HEK293 (cell line): Measurements from ENCODE around the gene C17orf113.

Source experiments
- CTCF ChIA-PET: fragments of 350-600 bp; formaldehyde crosslinking; extraction: SDS; loops from one replicate; lab custom pipeline; 2021; ENCODE audit warnings: antibody characterized with exemption; lab: Yijun Ruan, JAX
- POLR2A ChIA-PET: fragments of 300-600 bp; formaldehyde crosslinking; extraction: SDS; loops from one replicate; lab custom pipeline; 2020; ENCODE audit warnings: antibody characterized with exemption, inconsistent platforms; lab: Yijun Ruan, JAX
- H3K27ac ChIP-seq: fragments of 200-500 bp; sonication (Bioruptor generic); 2 replicates; pipeline ENCODE4 v1.5.1; 2014; ENCODE audit warnings: low read depth, low read length, control low read depth, inconsistent platforms; ENCODE audit errors: extremely low read depth
- H3K36me3 ChIP-seq, 2 experiments: fragments of 200-500 bp in 1 of 2; sonication (Bioruptor generic) in 1 of 2; 1 replicate in 1 of 2; 2 replicates in 1 of 2; pipeline ENCODE4 v1.5.1; 2014 to 2017; ENCODE audit warnings: inconsistent platforms in 2 of 2, low read length in 2 of 2; ENCODE audit not compliant: control insufficient read depth in 2 of 2, insufficient read depth in 1 of 2
- H3K4me1 ChIP-seq: fragments of 200-500 bp; sonication (Bioruptor generic); 2 replicates; pipeline ENCODE4 v1.5.1; 2014; ENCODE audit warnings: mild to moderate bottlenecking, low read length, inconsistent platforms; ENCODE audit not compliant: control insufficient read depth, insufficient read depth
- H3K4me3 ChIP-seq: 2 replicates; pipeline ENCODE4 v1.5.1; 2011; ENCODE audit warnings: low read depth, mild to moderate bottlenecking, control low read depth, low read length, moderate library complexity
- H3K9me3 ChIP-seq: fragments of 200-500 bp; sonication (Bioruptor generic); 2 replicates; pipeline ENCODE4 v1.5.1; 2014; ENCODE audit warnings: low read depth, low read length, inconsistent platforms; ENCODE audit not compliant: control insufficient read depth, insufficient read depth
- GLIS1 ChIP-seq: fragments of 450-650 bp; formaldehyde crosslinking; IDR thresholded peaks from 2 replicates; pipeline ENCODE4 v1.5.1; 2016; ENCODE audit warnings: missing biosample characterization, missing genetic modification characterization
- KLF16 ChIP-seq: fragments of 450-650 bp; formaldehyde crosslinking; IDR thresholded peaks from 2 replicates; pipeline ENCODE4 v1.5.1; 2017; ENCODE audit warnings: missing biosample characterization, missing genetic modification characterization
- SP2 ChIP-seq: fragments of 450-650 bp; formaldehyde crosslinking; IDR thresholded peaks from 2 replicates; pipeline ENCODE4 v1.5.1; 2016; ENCODE audit warnings: missing biosample characterization, missing genetic modification characterization
- SP3 ChIP-seq: fragments of 450-650 bp; formaldehyde crosslinking; IDR thresholded peaks from 2 replicates; pipeline ENCODE4 v1.5.1; 2016; ENCODE audit warnings: missing biosample characterization, missing genetic modification characterization
- ZNF174 ChIP-seq: fragments of 450-650 bp; formaldehyde crosslinking; IDR thresholded peaks from 2 replicates; pipeline ENCODE4 v1.5.0; 2017; ENCODE audit warnings: missing biosample characterization, mild to moderate bottlenecking, missing genetic modification characterization
- ZNF221 ChIP-seq: fragments of 450-650 bp; formaldehyde crosslinking; IDR thresholded peaks from 2 replicates; pipeline ENCODE4 v1.5.1; 2017; ENCODE audit warnings: missing biosample characterization, missing genetic modification characterization, borderline replicate concordance
- ZNF23 ChIP-seq: fragments of 450-650 bp; formaldehyde crosslinking; IDR thresholded peaks from 2 replicates; pipeline ENCODE4 v1.5.1; 2016; ENCODE audit warnings: missing biosample characterization, missing genetic modification characterization, borderline replicate concordance
- ZNF24 ChIP-seq: fragments of 450-650 bp; formaldehyde crosslinking; IDR thresholded peaks from 2 replicates; pipeline ENCODE4 v1.5.1; 2016; ENCODE audit warnings: missing biosample characterization, missing genetic modification characterization
- ZNF248 ChIP-seq: fragments of 450-650 bp; formaldehyde crosslinking; IDR thresholded peaks from 2 replicates; pipeline ENCODE4 v1.5.1; 2017; ENCODE audit warnings: missing biosample characterization, missing genetic modification characterization
- ZNF274 ChIP-seq, 2 experiments: fragments of 200-500 bp in 1 of 2; fragments of 450-650 bp in 1 of 2; sonication (Bioruptor generic) in 1 of 2; formaldehyde crosslinking in 1 of 2; IDR thresholded peaks; 2 replicates each; pipeline versions ENCODE4 v1.5.1 to v1.6.1; 2014 to 2016; ENCODE audit warnings: borderline replicate concordance in 1 of 2, inconsistent platforms in 1 of 2, low read length in 1 of 2, missing biosample characterization in 1 of 2, missing genetic modification characterization in 1 of 2
- ZNF324 ChIP-seq: fragments of 450-650 bp; formaldehyde crosslinking; IDR thresholded peaks from 2 replicates; pipeline ENCODE4 v1.5.1; 2016; ENCODE audit warnings: missing biosample characterization, missing genetic modification characterization
- ZNF391 ChIP-seq: fragments of 450-650 bp; formaldehyde crosslinking; IDR thresholded peaks from 2 replicates; pipeline ENCODE4 v1.5.1; 2016; ENCODE audit warnings: low read depth, missing biosample characterization, missing genetic modification characterization, borderline replicate concordance
- ZNF398 ChIP-seq: fragments of 450-650 bp; formaldehyde crosslinking; IDR thresholded peaks from 2 replicates; pipeline ENCODE4 v1.5.1; 2017; ENCODE audit warnings: missing biosample characterization, missing genetic modification characterization
- ZNF426 ChIP-seq: fragments of 450-650 bp; formaldehyde crosslinking; IDR thresholded peaks from 2 replicates; pipeline ENCODE4 v1.5.1; 2017; ENCODE audit warnings: missing biosample characterization, missing genetic modification characterization, mild to moderate bottlenecking, inconsistent platforms, moderate library complexity
- ZNF449 ChIP-seq: fragments of 450-650 bp; formaldehyde crosslinking; IDR thresholded peaks from 2 replicates; pipeline ENCODE4 v1.5.1; 2017; ENCODE audit warnings: missing biosample characterization, mild to moderate bottlenecking, missing genetic modification characterization, moderate library complexity
- ZNF561 ChIP-seq: fragments of 450-650 bp; IDR thresholded peaks from 2 replicates; pipeline ENCODE4 v1.5.1; 2018; ENCODE audit warnings: missing biosample characterization, missing genetic modification characterization, borderline replicate concordance
- ZNF585B ChIP-seq: fragments of 450-650 bp; formaldehyde crosslinking; IDR thresholded peaks from 2 replicates; pipeline ENCODE4 v1.5.1; 2016; ENCODE audit warnings: missing biosample characterization, missing genetic modification characterization
- ZNF624 ChIP-seq: fragments of 450-650 bp; formaldehyde crosslinking; IDR thresholded peaks from 2 replicates; pipeline ENCODE4 v1.5.1; 2017; ENCODE audit warnings: missing biosample characterization, missing genetic modification characterization
- ZNF658 ChIP-seq: fragments of 450-650 bp; formaldehyde crosslinking; IDR thresholded peaks from 2 replicates; pipeline ENCODE4; 2016; ENCODE audit warnings: missing biosample characterization, missing genetic modification characterization
- ZXDB ChIP-seq: fragments of 450-650 bp; formaldehyde crosslinking; IDR thresholded peaks from 2 replicates; pipeline ENCODE4 v1.5.1; 2016; ENCODE audit warnings: missing biosample characterization, missing genetic modification characterization
- TF ChIP-seq, protein P1 (sequence below): fragments of 450-650 bp; formaldehyde crosslinking; IDR thresholded peaks from 2 replicates; pipeline ENCODE4 v1.5.1; 2016; ENCODE audit warnings: missing biosample characterization, missing genetic modification characterization, borderline replicate concordance
- TF ChIP-seq, protein P2 (sequence below): fragments of 450-650 bp; formaldehyde crosslinking; IDR thresholded peaks from 2 replicates; pipeline ENCODE4 v1.5.1; 2017; ENCODE audit warnings: missing biosample characterization, missing genetic modification characterization

Gene C17orf113

DNA sequence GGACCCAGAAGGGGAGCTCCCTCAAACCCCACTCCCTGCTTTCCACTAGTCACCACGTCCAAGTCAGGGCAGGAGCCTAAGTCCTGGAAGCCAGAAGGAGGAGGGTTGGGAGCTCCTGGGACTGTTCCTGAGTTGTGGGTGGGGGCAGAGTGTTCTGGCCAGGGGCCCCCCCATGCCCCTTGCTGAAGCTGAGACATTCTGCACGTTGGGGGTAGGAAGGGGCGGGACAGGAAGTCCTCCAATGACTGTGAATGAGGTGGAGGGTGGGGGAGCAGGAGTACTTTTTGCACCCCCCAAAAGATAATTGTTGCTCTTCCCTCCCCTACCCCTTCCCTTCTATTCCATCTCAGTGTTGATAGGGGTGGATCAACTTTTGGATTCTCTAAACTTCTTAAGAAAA, 21.4 kb upstream of the C17orf113 start (continued):
- TF ChIP-seq, protein P1, sequence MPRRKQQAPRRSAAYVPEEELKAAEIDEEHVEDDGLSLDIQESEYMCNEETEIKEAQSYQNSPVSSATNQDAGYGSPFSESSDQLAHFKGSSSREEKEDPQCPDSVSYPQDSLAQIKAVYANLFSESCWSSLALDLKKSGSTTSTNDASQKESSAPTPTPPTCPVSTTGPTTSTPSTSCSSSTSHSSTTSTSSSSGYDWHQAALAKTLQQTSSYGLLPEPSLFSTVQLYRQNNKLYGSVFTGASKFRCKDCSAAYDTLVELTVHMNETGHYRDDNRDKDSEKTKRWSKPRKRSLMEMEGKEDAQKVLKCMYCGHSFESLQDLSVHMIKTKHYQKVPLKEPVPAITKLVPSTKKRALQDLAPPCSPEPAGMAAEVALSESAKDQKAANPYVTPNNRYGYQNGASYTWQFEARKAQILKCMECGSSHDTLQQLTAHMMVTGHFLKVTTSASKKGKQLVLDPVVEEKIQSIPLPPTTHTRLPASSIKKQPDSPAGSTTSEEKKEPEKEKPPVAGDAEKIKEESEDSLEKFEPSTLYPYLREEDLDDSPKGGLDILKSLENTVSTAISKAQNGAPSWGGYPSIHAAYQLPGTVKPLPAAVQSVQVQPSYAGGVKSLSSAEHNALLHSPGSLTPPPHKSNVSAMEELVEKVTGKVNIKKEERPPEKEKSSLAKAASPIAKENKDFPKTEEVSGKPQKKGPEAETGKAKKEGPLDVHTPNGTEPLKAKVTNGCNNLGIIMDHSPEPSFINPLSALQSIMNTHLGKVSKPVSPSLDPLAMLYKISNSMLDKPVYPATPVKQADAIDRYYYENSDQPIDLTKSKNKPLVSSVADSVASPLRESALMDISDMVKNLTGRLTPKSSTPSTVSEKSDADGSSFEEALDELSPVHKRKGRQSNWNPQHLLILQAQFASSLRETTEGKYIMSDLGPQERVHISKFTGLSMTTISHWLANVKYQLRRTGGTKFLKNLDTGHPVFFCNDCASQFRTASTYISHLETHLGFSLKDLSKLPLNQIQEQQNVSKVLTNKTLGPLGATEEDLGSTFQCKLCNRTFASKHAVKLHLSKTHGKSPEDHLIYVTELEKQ (tag by site-specific recombination) = no peak
- TF ChIP-seq ZNF658 (no peak), ZNF23 (tag by site-specific recombination) (no peak), ZNF391 (tag by site-specific recombination) (no peak), ZNF624 (tag by site-specific recombination) (no peak), ZNF449 (no peak)

DNA sequence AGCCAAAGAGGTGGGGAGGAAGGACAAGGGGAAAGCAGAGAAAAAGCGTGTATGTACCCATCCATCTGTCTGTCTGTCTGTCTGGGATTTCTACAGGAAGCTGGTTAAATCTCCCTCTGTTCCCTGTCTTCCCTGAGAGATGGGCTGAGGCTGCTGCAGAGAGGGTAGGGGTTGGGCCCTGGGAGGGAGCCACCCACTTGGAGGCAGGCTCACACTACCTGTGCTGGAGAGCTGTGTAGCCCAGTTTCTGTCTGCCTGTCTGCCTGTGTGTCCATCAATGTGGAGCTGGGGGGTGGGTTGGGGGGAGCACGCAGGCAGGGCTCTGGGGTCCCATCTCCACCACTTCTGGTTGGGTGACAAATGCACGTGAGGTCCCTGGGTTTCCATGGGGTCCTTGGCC, 18.6 kb upstream of the C17orf113 start:
- no peaks in the 10 kb centered on the region for H3K9me3 ChIP-seq
- TF ChIP-seq KLF16 (tag by site-specific recombination) (no peak), ZXDB (tag by site-specific recombination) (no peak), SP2 (tag by site-specific recombination) (peak; percentile 13; the same call in 1 of the 2 replicates), GLIS1 (peak; percentile 54), ZNF398 (no peak), ZNF221 (no peak), ZNF561 (tag by site-specific recombination) (no peak), ZNF324 (tag by site-specific recombination) (no peak), ZNF426 (tag by site-specific recombination) (no peak), ZNF248 (no peak), SP3 (tag by site-specific recombination) (no peak), ZNF174 (tag by site-specific recombination) (no peak), ZNF585B (tag by site-specific recombination) (no peak), ZNF24 (tag by site-specific recombination) (no peak), ZNF274 (IDR thresholded peaks at IDR 0.05; ENCODE audit: low read length) (no peak), ZNF274 (tag by site-specific recombination; IDR thresholded peaks at IDR 0.05; ENCODE audit: borderline replicate concordance) (no peak)
- TF ChIP-seq, protein P2, sequence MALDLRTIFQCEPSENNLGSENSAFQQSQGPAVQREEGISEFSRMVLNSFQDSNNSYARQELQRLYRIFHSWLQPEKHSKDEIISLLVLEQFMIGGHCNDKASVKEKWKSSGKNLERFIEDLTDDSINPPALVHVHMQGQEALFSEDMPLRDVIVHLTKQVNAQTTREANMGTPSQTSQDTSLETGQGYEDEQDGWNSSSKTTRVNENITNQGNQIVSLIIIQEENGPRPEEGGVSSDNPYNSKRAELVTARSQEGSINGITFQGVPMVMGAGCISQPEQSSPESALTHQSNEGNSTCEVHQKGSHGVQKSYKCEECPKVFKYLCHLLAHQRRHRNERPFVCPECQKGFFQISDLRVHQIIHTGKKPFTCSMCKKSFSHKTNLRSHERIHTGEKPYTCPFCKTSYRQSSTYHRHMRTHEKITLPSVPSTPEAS (tag by site-specific recombination) = no peak
- TF ChIP-seq, all 188 proteins: peak for 2
- CTCF ChIA-PET = interaction anchor here (0.5 to 5.3 kb wide), 12 partner anchors 11 to 1914 kb away, joined by 3 to 132 read pairs (median 8); partner anchors contain the start of genes KAT2A, PSMC3IP and ZNF385C
- Histone ChIP-seq H3K4me3 (no peak overlapping the region), H3K4me1 (no peaks in the 10 kb centered on the region), H3K27ac (no peak overlapping the region), H3K36me3 (no peaks in the 10 kb centered on the region)
- POLR2A ChIA-PET = interaction anchor here (0.6 kb wide), 1 partner anchor 11 kb away, joined by 3 read pairs; no protein-coding TSS in a partner anchor
